WERI-Rb-1 (cell line): ENCODE data around the gene CLRN3.

ENCODE experiments used
- DNase-seq: peaks from one replicate; pipeline ENCODE4 v3.0.0-alpha.2; 2020
- H3K27ac ChIP-seq: fragments of 250-450 bp; sonication (Bioruptor Pico); 2 replicates; pipeline ENCODE4 v1.5.1; 2020; ENCODE audit warnings: mild to moderate bottlenecking, moderate library complexity
- H3K27me3 ChIP-seq: fragments of 250-450 bp; sonication (Bioruptor Pico); 2 replicates; pipeline ENCODE4 v1.5.1; 2021; ENCODE audit warnings: mild to moderate bottlenecking, low read depth, moderate library complexity; ENCODE audit not compliant: insufficient read depth, severe bottlenecking
- H3K36me3 ChIP-seq: fragments of 250-450 bp; sonication (Bioruptor Pico); 2 replicates; pipeline ENCODE4 v1.5.1; 2020; ENCODE audit warnings: mild to moderate bottlenecking, moderate library complexity
- H3K4me3 ChIP-seq: 2 replicates; pipeline ENCODE4 v1.5.1; 2011; ENCODE audit warnings: low read depth, mild to moderate bottlenecking, control low read depth, low read length
- H3K9me3 ChIP-seq: fragments of 250-450 bp; sonication (Bioruptor Pico); 2 replicates; pipeline ENCODE4 v1.5.1; 2021; ENCODE audit warnings: mild to moderate bottlenecking, moderate library complexity; ENCODE audit not compliant: severe bottlenecking
- CTCF ChIP-seq: IDR thresholded peaks from 2 replicates; pipeline ENCODE4 v1.5.1; 2011; ENCODE audit warnings: low read depth, mild to moderate bottlenecking, control low read depth, inconsistent platforms, low read length

The CLRN3 gene

GRCh38 chr10:127878475-127879055 lies 14.2 kb downstream of the CLRN3 start:
- no peaks in the 10 kb centered on the region for H3K9me3 ChIP-seq
- H3K4me3 ChIP-seq, result no peak overlapping the region
- H3K27me3 ChIP-seq, result no peaks in the 10 kb centered on the region
- H3K27ac ChIP-seq, result no peak overlapping the region
- no peak for DNase-seq
- TF ChIP-seq CTCF, result no peak
- H3K36me3 ChIP-seq, result no peaks in the 10 kb centered on the region

GRCh38 chr10:127877699-127878098 lies 15.0 kb downstream of the CLRN3 start:
- no peak for DNase-seq
- no peaks in the 10 kb centered on the region for H3K9me3 ChIP-seq
- no peak overlapping the region for H3K27ac ChIP-seq
- no peak overlapping the region for H3K4me3 ChIP-seq
- no peaks in the 10 kb centered on the region for H3K27me3 ChIP-seq
- H3K36me3 ChIP-seq, result no peaks in the 10 kb centered on the region
- TF ChIP-seq CTCF, result no peak

- no peak for DNase-seq
- no peak for TF ChIP-seq CTCF
- no peaks in the 10 kb centered on the region for H3K9me3 ChIP-seq
- no peaks in the 10 kb centered on the region for H3K27me3 ChIP-seq
- H3K36me3 ChIP-seq, result no peaks in the 10 kb centered on the region
- no peak overlapping the region for H3K27ac ChIP-seq
- no peak overlapping the region for H3K4me3 ChIP-seq
Observed at GRCh38 chr10:127877116-127877515, 15.6 kb downstream of the CLRN3 start.

- no peak for TF ChIP-seq CTCF
- H3K36me3 ChIP-seq, result no peaks in the 10 kb centered on the region
- no peaks in the 10 kb centered on the region for H3K27me3 ChIP-seq
- no peaks in the 10 kb centered on the region for H3K9me3 ChIP-seq
- no peak overlapping the region for H3K27ac ChIP-seq
- H3K4me3 ChIP-seq, result no peak overlapping the region
- DNase-seq, result no peak
Observed at GRCh38 chr10:127875916-127876315, 16.8 kb downstream of the CLRN3 start.

- no peak for TF ChIP-seq CTCF
- Histone ChIP-seq H3K9me3 (peaks cover under 1% of the 10 kb centered on the region), H3K27me3 (no peaks in the 10 kb centered on the region), H3K4me3 (no peak overlapping the region), H3K36me3 (no peaks in the 10 kb centered on the region), H3K27ac (no peak overlapping the region)
- DNase-seq, result no peak
Observed at GRCh38 chr10:127875449-127875765, 17.3 kb downstream of the CLRN3 start.
